Activated T-cell treated with anti-CD3 and anti-CD28 coated beads for 48 hours (primary cell): ENCODE results near the gene CAMTA1.

ENCODE experiments used
- DNase-seq: peaks from one replicate; pipeline ENCODE4 v3.0.0-alpha.2; 2020; ENCODE audit warnings: low read depth

Gene CAMTA1

DNA sequence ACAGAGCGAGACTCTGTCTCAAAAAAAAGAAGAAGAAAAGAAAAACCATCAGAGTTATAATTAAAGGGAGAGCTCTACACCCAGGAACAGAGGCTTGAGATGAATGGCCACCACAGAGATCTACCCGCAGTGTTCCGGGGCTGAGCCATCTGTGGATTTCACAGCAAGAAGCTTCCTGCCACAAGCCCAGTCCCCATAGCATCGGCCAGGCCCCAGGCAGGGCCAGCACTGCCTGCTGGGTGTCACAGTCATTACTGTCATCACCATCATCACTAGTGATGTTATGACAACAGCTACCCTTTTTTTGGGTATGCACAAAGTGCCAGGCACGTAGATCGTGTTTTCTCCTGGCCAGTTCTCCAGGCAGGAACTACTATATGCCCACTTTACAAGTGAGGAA lies 874.3 kb downstream of the CAMTA1 start:
- no peak for DNase-seq

DNA sequence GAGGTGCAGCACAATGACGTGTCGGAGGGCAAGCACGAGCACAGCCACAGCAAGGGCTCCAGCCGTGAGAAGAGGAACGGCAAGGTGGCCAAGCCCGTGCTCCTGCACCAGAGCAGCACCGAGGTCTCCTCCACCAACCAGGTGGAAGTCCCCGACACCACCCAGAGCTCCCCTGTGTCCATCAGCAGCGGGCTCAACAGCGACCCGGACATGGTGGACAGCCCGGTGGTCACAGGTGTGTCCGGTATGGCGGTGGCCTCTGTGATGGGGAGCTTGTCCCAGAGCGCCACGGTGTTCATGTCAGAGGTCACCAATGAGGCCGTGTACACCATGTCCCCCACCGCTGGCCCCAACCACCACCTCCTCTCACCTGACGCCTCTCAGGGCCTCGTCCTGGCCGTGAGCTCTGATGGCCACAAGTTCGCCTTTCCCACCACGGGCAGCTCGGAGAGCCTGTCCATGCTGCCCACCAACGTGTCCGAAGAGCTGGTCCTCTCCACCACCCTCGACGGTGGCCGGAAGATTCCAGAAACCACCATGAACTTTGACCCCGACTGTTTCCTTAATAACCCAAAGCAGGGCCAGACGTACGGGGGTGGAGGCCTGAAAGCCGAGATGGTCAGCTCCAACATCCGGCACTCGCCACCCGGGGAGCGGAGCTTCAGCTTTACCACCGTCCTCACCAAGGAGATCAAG lies 878.3 kb downstream of the CAMTA1 start:
- no peak for DNase-seq

DNA sequence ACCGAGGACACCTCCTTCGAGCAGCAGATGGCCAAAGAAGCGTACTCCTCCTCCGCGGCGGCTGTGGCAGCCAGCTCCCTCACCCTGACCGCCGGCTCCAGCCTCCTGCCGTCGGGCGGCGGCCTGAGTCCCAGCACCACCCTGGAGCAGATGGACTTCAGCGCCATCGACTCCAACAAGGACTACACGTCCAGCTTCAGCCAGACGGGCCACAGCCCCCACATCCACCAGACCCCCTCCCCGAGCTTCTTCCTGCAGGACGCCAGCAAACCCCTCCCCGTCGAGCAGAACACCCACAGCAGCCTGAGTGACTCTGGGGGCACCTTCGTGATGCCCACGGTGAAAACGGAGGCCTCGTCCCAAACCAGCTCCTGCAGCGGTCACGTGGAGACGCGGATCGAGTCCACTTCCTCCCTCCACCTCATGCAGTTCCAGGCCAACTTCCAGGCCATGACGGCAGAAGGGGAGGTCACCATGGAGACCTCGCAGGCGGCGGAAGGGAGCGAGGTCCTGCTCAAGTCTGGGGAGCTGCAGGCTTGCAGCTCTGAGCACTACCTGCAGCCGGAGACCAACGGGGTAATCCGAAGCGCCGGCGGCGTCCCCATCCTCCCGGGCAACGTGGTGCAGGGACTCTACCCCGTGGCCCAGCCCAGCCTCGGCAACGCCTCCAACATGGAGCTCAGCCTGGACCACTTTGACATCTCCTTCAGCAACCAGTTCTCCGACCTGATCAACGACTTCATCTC lies 879.1 kb downstream of the CAMTA1 start:
- DNase-seq: no peak

DNA sequence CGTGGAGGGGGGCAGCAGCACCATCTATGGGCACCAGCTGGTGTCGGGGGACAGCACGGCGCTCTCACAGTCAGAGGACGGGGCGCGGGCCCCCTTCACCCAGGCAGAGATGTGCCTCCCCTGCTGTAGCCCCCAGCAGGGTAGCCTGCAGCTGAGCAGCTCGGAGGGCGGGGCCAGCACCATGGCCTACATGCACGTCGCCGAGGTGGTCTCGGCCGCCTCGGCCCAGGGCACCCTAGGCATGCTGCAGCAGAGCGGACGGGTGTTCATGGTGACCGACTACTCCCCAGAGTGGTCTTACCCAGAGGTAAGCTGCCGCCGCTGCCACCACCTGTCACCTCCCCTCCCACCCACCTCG lies 879.6 kb downstream of the CAMTA1 start:
- no peak for DNase-seq

DNA sequence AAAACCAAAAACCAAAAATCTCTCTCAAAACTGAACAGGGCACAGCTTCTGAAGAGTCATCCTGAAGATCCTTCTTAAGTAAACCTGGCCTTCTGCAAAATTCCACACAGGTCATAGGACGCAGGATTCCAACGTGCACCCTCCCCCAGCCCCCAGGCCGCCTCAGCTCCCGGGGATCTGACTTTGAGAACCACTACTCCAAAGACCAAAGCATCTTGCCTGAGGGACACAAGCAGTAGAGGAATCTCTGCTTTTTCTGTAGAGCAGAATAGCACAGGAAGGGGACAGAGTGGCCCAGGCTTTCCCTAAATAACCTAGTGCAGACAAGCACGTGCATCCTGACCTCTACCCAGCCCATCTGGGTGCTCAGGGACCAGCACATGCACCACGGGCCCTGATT lies 881.0 kb downstream of the CAMTA1 start:
- DNase-seq: no peak

DNA sequence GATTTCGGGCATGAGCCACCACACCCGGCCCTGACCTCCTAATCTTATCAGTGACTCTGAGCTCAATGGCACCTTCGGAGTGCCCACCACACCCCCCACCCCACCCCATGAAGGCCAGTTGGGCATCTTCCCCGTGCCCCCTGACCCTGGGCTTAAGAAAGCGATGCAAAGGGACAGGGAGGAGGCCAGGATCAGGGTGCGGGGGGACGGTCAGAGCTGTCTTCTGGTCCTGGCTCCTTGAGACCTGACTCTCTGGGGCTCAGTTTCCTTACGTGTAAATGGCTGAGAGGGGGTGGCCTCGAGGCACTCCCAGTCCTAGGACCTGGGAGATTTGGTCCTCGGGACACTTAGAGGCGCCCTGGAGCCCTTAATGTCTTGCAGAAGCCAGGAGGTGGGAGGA lies 881.9 kb downstream of the CAMTA1 start:
- DNase-seq: no peak

DNA sequence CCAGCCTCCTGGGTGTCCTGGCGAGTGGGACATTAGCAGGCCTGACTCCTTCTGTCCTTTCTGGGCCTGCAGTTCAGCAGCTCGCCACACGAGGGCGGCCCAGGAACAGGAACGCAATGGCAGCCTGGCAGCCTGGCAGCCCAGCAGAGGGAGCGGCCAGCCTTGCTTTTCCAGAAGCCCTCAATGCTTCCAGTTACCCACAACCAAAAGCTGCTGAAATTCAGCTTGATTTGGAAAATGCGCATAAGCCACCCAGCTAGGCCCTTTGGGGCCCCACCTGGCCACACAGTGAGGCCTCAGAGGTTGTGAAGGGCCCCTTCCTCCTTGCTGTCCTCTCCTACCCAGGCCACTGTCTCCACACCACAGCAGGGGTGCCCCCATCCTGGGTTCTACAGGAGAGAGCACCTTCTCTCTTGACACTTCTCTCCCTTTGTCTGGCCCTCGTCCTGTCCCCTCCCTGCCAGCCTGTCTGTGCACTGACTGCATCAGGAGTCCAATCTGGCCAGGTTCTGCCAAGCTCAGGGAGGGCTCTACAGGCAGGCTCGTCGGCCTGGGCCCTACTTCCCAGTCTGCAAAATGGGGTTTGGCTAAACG lies 882.5 kb downstream of the CAMTA1 start:
- DNase-seq: peak; percentile 83

DNA sequence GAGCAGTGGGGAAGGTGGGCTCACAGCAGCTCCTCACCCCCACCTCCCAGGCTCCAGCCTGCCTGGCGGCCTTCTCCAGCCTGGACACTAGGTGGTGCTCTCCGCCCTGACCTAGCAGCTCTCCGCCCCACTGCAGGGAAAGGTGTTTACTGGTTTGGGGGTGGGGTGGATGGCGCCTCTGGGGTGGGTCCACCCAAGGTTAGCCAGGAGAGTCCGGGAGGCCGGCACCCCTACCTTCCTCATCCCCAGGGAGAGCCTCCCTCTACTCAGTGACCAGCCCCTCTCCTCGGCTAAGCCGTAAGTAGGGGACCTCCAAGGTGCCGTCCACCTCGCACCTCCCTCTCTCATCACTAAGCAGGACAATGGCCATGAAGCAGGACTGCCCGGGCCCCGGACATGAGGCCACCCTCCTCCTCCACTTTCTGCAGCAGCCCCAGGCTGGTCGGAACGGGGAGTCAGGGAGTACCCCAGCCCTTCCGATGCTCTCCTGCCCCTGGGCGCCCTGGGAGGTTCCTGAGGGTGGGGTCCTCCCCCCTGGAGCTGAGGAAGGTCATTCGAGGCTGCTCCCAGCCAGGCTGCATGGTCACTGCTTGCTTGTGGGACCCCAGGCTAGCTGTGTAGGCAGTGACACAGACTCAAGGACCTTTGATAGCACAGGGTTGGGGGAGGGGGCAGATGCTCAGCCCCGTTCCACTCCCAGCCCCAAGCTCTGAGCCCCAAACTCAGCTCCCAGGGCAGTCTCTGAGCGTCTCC lies 884.5 kb downstream of the CAMTA1 start:
- peak; percentile 50 for DNase-seq

DNA sequence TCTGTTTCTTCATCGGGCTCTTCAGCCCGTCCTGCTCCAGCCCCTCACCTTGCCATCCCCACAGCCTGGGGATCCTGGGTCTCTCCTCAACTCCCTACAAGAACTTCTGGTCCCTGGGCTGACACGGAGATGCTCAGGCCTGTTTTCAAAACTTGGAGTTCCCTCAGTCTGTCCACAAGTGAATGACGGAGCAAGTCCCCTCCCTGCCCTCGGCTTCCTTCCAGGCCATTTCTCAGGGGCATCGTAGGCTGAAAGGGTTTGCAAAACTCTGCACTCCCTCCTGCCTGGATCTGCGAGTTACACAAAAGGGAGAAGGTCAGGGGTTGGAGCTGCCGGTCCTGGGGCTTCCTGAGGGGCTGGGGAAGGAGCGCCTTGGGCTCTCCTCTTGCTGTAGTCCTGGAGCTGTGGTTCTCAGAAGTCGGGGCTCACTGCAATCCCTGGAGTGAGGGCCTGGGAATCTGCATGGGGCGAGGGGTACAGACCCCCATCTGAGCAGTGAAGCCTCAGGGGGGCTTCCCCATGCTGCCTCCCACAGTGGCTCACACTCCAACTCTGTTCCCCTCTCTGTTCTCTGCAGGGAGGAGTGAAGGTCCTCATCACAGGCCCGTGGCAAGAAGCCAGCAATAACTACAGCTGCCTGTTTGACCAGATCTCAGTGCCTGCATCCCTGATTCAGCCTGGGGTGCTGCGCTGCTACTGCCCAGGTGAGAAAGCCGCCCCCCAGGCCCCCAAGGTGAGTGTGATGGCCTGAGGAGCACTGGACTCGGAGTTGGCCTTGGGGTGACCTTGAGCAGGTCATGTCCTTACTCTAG lies 885.3 kb downstream of the CAMTA1 start:
- DNase-seq: no peak

DNA sequence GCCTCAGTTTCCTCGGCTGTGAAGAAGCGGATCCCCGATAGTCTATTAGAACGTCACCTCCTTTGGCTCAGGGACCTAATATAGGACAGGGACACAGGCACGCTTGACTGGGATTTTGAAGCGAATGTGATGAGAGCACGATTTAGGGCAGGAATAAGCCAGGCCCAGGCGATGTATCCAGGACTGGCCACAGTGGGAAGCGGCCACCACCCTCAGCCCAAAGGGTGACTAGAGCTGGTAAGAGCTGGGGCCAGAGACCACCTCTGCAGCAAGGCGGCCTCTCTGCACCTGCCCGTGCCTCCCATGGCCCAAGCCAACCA lies 885.9 kb downstream of the CAMTA1 start:
- no peak for DNase-seq

DNA sequence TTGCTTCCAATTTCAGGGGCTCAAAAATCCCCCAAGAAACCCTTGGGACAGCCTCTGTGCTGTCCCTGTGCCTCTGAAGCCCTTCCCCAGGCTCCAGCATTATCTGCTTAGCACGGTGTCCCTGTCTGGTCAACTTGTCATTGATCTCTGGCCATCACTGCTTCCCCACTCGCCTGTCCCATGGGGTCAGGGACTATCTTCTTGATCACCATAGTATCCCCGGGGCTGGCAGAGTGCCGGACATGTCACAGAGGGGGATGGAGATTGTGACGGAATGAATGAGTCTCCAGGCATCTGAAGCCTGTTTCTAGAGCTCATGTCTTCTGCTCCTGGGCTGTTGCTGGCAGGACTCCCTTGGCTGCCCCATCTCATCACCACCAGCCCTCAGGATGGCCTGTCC lies 886.4 kb downstream of the CAMTA1 start:
- DNase-seq: no peak

DNA sequence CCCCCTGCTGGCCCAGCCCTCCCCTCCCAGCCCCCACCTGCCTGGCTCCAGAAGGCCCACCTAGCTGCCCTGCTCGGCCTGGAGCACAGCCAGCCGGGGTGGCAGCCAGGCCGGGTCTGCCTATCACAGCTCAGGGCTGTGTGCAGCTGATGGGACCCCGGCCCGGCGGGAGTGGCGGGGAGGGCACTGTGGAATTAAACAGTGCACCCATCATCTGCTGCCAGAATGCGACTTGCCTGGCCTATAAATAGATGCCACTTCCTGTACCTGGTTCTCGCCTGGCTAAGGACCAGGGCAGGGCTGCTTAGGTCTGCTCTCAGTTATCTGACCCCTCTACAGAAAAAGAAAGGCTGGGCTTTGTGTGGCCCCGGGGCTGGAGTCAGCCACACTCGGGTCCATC lies 887.6 kb downstream of the CAMTA1 start:
- no peak for DNase-seq

DNA sequence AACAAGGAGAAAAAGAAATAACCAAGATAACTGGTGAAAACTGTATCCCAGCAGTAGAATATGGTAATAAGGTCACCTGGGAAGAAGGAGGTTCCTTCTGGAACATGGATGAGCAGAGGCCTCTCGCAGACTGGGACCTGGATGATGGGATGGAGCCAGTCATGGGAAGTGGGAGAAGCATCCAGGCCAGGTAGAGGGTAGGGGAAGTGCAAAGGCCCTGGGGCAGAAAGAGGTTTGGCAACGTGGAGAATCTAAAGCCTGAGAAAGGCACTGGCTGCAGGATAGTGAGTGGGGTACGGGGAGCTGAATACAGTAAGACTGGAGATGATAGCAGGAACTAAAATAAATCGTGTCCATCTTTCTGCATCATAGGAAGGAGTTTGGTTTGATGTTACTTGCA lies 889.7 kb downstream of the CAMTA1 start:
- no peak for DNase-seq

DNA sequence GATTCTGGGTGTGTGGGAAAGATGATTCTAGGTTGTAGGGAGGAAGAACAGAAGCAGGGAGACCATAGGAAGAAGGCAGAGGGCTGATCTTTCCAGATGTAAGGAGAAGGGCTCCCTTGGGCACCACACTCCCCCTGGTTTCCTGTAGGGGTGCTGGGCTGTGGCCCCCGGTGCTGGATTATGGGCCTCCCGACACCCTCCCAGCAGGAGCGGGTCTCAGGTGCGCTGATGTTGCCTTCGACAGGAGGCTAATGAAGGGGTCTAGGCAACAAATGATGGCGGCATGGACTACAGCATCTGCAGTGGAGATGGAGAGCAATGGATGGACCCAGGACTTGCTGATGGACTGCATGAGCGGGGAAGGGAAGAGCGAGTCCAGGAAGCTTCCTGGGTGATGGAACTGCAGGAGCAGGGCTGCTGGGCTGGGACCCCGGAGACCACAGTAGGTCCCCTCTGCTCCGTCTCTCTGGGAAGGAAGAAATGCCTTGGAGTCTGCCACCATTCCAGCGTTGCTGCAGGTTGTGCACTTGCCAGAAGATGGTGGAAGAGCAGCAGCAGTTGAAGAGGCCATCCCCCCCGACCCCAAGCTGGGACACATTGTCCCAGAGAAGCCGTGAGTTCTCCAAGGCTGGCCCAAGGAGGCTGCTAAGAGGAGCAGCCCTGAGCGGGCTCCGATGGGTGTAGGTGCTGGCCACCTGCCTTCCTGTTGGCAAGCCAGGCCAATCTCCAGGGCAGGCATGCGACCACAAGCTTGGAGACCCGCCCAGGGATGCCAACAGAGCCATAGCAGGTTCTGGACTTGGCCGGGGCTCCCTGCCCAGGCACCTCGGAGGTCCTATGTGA lies 890.4 kb downstream of the CAMTA1 start:
- DNase-seq: no peak

DNA sequence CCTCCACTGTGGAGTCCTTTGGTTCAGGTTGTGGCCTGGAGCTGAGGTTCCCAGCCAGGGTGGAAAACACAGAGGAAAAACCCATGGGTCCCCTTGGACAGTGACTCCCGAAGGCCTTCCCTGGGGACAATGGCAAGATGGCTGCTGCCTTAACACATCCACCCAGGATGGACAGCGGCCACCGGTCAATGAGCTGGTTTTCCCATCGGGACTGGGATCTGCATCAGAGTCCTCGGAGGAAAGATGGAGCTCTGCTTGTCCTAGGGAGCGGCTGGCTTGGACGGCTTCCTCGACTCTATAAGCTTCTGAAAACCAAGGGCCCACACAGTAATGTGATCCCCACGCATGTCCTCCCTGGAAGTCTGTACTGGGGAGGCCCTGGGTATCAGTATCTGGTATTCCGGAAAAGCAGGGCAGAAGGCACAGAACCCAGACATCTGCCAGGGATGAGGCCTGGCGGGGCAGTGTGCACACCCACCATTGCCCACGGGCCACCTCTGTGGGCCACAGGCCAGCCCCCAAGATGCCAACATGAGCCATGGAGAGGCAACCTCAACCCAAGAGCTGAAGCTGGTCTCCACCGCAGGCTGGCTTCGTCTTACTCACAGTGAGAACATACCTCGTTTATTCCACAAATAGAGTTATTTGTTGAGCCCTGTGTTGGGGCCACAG lies 891.2 kb downstream of the CAMTA1 start:
- no peak for DNase-seq

DNA sequence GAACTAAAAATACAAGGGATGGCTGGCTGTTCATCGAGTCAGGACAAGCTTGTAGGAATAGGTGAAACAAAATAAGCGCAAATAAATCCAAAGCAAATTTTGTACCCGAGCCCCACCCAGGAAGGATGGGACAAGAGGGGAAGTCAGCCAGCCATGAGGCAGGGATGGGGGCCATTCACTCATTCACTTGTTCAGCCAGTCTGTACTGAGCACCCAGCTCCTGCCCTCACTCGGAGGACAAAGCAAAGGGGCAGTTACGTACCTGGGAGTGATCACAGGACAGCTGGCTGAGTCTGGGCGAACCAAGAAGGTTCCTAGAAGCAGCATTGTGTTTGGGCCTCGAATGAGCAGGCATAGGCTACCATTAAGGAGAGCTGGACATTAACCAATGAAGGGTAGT lies 891.9 kb downstream of the CAMTA1 start:
- no peak for DNase-seq

DNA sequence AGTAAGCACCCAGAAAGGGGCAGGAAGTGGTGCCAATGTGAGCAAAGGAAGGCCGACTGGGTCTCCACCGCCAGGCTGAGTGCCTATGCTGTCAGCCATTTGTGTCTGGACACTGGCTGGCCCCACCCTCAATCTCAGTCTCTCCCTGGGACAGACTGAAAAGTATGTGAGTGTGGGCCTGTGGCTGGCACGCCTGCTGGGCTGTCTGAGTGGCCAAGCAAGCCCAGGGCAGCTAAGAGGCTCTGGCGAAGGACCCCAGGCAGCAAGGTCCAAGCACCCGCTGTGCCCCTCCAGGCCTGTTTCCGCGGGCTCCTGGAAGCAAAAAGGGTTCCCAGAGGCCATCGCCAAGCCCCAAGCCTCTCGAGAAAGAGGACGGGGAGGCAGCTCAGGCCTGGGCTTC lies 892.6 kb downstream of the CAMTA1 start:
- no peak for DNase-seq

DNA sequence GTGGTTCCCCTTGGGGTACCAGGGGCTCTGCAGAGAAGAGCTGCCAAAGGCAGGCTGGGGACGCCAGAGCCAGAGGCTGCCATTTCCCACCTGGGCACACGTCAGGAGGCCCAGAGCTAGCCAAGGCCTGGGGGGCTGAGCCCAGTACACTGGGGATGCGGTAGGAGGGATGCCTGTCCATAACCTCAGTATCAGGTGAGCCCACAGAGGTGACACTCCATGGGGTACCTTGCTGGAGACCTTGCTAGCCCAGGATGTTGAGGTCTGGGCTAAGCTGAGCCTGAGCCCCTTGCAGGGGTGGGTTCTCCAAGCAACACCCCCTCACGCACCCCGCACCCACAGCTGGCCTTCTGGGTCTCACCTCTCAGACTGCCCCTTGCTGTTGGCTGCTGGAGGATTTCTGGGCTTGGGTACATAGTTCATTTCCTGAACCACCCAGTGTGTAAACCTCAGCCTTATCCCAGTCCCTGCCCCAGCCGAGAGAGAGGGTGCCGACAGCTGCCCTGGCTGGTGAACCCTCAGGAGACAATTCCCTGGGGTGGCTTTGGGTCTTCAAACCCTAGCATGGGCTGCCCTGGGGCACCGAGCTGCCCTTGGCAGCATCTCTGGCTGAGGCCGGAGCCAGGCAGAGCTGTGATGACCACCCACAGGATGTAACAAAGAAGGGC lies 893.4 kb downstream of the CAMTA1 start:
- DNase-seq: no peak

DNA sequence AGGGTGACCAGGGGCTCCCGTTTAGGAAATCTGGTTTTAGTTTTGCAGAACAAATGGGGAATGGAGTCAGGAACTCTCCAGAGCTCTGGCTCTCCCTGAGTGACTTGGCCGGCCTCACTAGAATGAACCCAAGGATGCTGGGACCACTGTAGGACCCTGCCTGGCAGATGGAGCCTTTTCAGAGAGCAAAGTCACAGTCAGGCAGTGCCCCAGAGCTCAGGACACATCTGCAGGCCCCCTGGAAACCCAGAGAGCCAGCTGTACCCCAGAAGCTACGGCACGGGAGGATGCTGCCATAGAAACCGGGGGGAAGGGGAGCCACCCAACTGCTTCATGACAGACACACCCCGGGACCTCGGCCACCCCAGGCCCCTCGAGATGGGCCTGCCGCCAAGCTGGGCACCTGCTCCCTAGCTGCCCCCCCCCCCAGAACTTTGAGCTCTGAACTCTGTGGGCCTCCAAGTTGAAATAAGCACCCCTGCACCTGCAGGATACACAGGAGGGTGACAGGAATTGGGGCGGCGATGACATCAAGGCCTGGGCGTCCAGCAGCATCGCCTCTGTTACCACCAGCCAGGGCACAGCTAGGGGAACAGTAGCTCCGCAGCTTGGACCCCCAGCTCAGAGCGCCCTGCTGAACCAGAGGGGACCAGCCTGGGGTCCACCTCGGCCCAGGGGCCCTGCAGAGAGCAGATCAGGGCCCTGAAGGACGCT lies 894.1 kb downstream of the CAMTA1 start:
- DNase-seq: no peak

DNA sequence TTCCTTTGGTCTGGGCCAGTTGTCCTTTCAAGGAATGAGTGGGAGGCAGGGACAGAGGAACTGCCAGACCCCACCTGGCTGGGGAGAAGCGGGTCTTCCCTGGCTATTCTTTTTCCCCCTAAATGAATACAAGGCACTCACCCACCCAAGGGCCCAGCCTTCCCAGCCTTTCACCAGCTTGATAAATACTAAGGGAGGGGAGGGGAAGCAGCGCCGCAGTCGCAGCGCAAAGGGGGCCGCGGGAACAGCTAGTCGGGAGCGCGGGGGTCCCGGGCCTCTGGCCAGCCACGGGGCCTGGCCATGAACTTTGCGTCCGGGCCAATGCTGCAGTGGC lies 894.6 kb downstream of the CAMTA1 start:
- no peak for DNase-seq
